Upper lobe of left lung (tissue), 4 donors: ENCODE measurements around the gene KCNAB1.

Experiments
- CTCF ChIP-seq, 6 experiments: fragments of 450-650 bp in 4 of 6; fragments of 200-600 bp in 2 of 6; sonication (generic) in 2 of 6; IDR thresholded peaks; one replicate each; pipeline ENCODE4 v1.5.1; 2016 to 2019; ENCODE audit warnings: antibody characterized with exemption in 6 of 6
- EP300 ChIP-seq, 4 donors: sonication (generic); formaldehyde crosslinking; IDR thresholded peaks; one replicate each; pipeline ENCODE4 v1.5.1; 2017; ENCODE audit warnings: antibody characterized with exemption in 4 of 4, control low read depth in 2 of 4
- POLR2A ChIP-seq, 4 donors: fragments of 450-650 bp; IDR thresholded peaks; one replicate each; pipeline ENCODE4 v1.5.1; 2016 to 2017; ENCODE audit warnings: antibody characterized with exemption in 4 of 4, mild to moderate bottlenecking in 2 of 4

- TF ChIP-seq CTCF (IDR thresholded peaks at IDR 0.05) = no peak
- no peak for TF ChIP-seq POLR2A (IDR thresholded peaks at IDR 0.05)
- no peak for TF ChIP-seq EP300 (IDR thresholded peaks at IDR 0.05)
Observed at GRCh38 chr3:156332304-156332703, 211.9 kb downstream of the KCNAB1 start.
